Activated CD8-positive, alpha-beta memory T cell treated with anti-CD3 and anti-CD28 coated beads for 4 hours (primary cell): ENCODE data around the gene CHTF18.
"Not testable (repeated sequence)": the region's sequence is repeated elsewhere in the genome, so short reads cannot be mapped to it uniquely, and the experiment has no call there.

Experiments
- DNase-seq, 2 donors: peaks; one replicate each; pipeline ENCODE4 v3.0.0-alpha.2; 2020; ENCODE audit warnings: low read depth in 2 of 2

The CHTF18 gene

GRCh38 chr16:788399-789126, at the start of gene CHTF18:
CHTF18 (plus strand) TSS chr16:788620; CDS start chr16:788685, 65 bp downstream.
- peak; percentile 82 to 84 for DNase-seq

- no peak for DNase-seq
Measured at GRCh38 chr16:739560-740458, 48.6 kb upstream of the CHTF18 start.

GRCh38 chr16:740459-740763, 48.0 kb upstream of the CHTF18 start:
- no peak for DNase-seq

GRCh38 chr16:740764-741505, 47.5 kb upstream of the CHTF18 start, which contains the start of gene CIAO3:
CIAO3 (minus strand) TSS chr16:740997; CDS start chr16:740985, 12 bp downstream.
- DNase-seq, result peak; percentile 84 to 86

- no peak for DNase-seq
Measured at GRCh38 chr16:741986-742629, 46.3 kb upstream of the CHTF18 start.

- DNase-seq, result not testable (repeated sequence)
Measured at GRCh38 chr16:742894-743293, 45.5 kb upstream of the CHTF18 start.

- no peak for DNase-seq
Measured at GRCh38 chr16:743794-744500, 44.5 kb upstream of the CHTF18 start.

- DNase-seq, result no peak
Measured at GRCh38 chr16:745739-746138, 42.7 kb upstream of the CHTF18 start.

GRCh38 chr16:746637-747036, 41.8 kb upstream of the CHTF18 start:
- DNase-seq, result no peak

GRCh38 chr16:747978-748746, 40.3 kb upstream of the CHTF18 start:
- DNase-seq, result no peak

- no peak for DNase-seq
Measured at GRCh38 chr16:749010-749409, 39.4 kb upstream of the CHTF18 start.

GRCh38 chr16:750485-750884, 37.9 kb upstream of the CHTF18 start:
- DNase-seq, result no peak

- DNase-seq, result no peak
Measured at GRCh38 chr16:751152-752006, 37.0 kb upstream of the CHTF18 start.

- no peak for DNase-seq
Measured at GRCh38 chr16:752007-752312, 36.5 kb upstream of the CHTF18 start.

GRCh38 chr16:754121-754607, 34.3 kb upstream of the CHTF18 start:
- DNase-seq, result not testable (repeated sequence)

GRCh38 chr16:754656-755055, 33.8 kb upstream of the CHTF18 start:
- DNase-seq, result no peak

- no peak for DNase-seq
Measured at GRCh38 chr16:756428-756827, 32.0 kb upstream of the CHTF18 start.

- DNase-seq, result no peak
Measured at GRCh38 chr16:759110-759910, 29.1 kb upstream of the CHTF18 start.

- no peak for DNase-seq
Measured at GRCh38 chr16:760065-760464, 28.4 kb upstream of the CHTF18 start.
